Hepatocyte (in vitro differentiated cells): ENCODE data around the gene TBC1D21. TPM values are rescaled to one million over a fixed set of nuclear protein-coding genes. Genes with fewer than 3 reads are reported as not detected.

Source experiments
- DNase-seq: peaks from one replicate; pipeline ENCODE4 v3.0.0-alpha.2; 2016; ENCODE audit warnings: low spot score
- H2AFZ ChIP-seq: fragments of 200-600 bp; sonication (generic); 2 replicates; pipeline ENCODE4 v1.6.0; 2016; ENCODE audit warnings: antibody characterized with exemption, mild to moderate bottlenecking
- H3K27ac ChIP-seq: fragments of 200-600 bp; sonication (generic); 2 replicates; pipeline ENCODE4 v1.5.1; 2016; ENCODE audit warnings: mild to moderate bottlenecking
- H3K27me3 ChIP-seq: fragments of 200-600 bp; sonication (generic); 2 replicates; pipeline ENCODE4 v1.6.1; 2016
- H3K36me3 ChIP-seq: fragments of 200-600 bp; sonication (generic); replicated peaks from 2 replicates; pipeline ENCODE4 v1.5.1; 2016; ENCODE audit warnings: low read depth; ENCODE audit not compliant: insufficient read depth
- H3K4me1 ChIP-seq: fragments of 200-600 bp; sonication (generic); 2 replicates; pipeline ENCODE4 v1.5.1; 2016; ENCODE audit warnings: mild to moderate bottlenecking, moderate library complexity; ENCODE audit not compliant: insufficient read depth
- H3K4me2 ChIP-seq: fragments of 200-600 bp; sonication (generic); 2 replicates; pipeline ENCODE4 v1.6.0; 2016
- H3K4me3 ChIP-seq: fragments of 200-600 bp; sonication (generic); 2 replicates; pipeline ENCODE4 v1.5.1; 2016; ENCODE audit warnings: mild to moderate bottlenecking
- H3K79me2 ChIP-seq: fragments of 200-600 bp; sonication (generic); 2 replicates; pipeline ENCODE4 v1.6.0; 2017; ENCODE audit warnings: mild to moderate bottlenecking
- H3K9me2 ChIP-seq: fragments of 200-600 bp; sonication (generic); replicated peaks from 2 replicates; pipeline ENCODE4 v1.6.0; 2017; ENCODE audit warnings: mild to moderate bottlenecking; ENCODE audit not compliant: insufficient read depth
- H3K9me3 ChIP-seq: fragments of 200-600 bp; sonication (generic); 2 replicates; pipeline ENCODE4 v1.5.1; 2016; ENCODE audit warnings: low read depth, mild to moderate bottlenecking
- H4K20me1 ChIP-seq: fragments of 200-600 bp; sonication (generic); 2 replicates; pipeline ENCODE4 v1.6.0; 2016; ENCODE audit warnings: mild to moderate bottlenecking; ENCODE audit not compliant: insufficient read depth, poor library complexity, severe bottlenecking
- CTCF ChIP-seq: fragments of 200-600 bp; sonication (generic); IDR thresholded peaks from 2 replicates; pipeline ENCODE4 v1.5.1; 2016; ENCODE audit warnings: antibody characterized with exemption, mild to moderate bottlenecking; ENCODE audit not compliant: poor library complexity
- EZH2 ChIP-seq: fragments of 200-600 bp; sonication (generic); IDR thresholded peaks from 2 replicates; pipeline ENCODE4 v1.6.1; 2016; ENCODE audit warnings: antibody characterized with exemption, mild to moderate bottlenecking, borderline replicate concordance
- EZH2phosphoT487 ChIP-seq: fragments of 200-600 bp; sonication (generic); IDR thresholded peaks from one replicate; pipeline ENCODE4 v1.6.1; 2018; ENCODE audit warnings: antibody characterized with exemption, mild to moderate bottlenecking, low read depth, moderate library complexity; ENCODE audit not compliant: unreplicated experiment, severe bottlenecking
- WGBS: methylation state at CpG from one replicate; pipeline ENCODE4 v1.1.6; 2016; ENCODE audit warnings: low lambda C conversion rate; ENCODE audit errors: missing lambda C conversion rate; 5-methylcytosine and 5-hydroxymethylcytosine counted together
- polyA plus RNA-seq: library from polyadenylated mRNA; unstranded; fragments of >200 nt; fragmentation: Nextera tagmentation; extraction: Ambion mirVana; gene quantifications from 2 replicates; pipeline ENCODE4 v1.2.1, GENCODE V29; 2016
- total RNA-seq: library from RNA; depleted of rRNA; stranded (reverse); fragments of >200 nt; gene quantifications from 2 replicates; pipeline ENCODE4 v1.2.3, GENCODE V29; 2014

The TBC1D21 gene
- total and polyA plus RNA-seq, 2 experiments from 2014 or later, result not detected

- no peaks in the 10 kb centered on the region for H3K79me2 ChIP-seq
- H3K4me2 ChIP-seq, result no peak overlapping the region
- H3K36me3 ChIP-seq, result no peaks in the 10 kb centered on the region
- H4K20me1 ChIP-seq, result no peaks in the 10 kb centered on the region
- no peaks in the 10 kb centered on the region for H3K4me1 ChIP-seq
- WGBS, result 83% methylated on average over 10 of the region's 10 CpGs
- TF ChIP-seq CTCF, result no peak
- TF ChIP-seq EZH2phosphoT487, result no peak
- no peak for TF ChIP-seq EZH2
- no peaks in the 10 kb centered on the region for H3K9me2 ChIP-seq
- H3K27ac ChIP-seq, result no peak overlapping the region
- no peaks in the 10 kb centered on the region for H3K27me3 ChIP-seq
- no peaks in the 10 kb centered on the region for H3K9me3 ChIP-seq
- H3K4me3 ChIP-seq, result no peak overlapping the region
- peak; percentile 18 for DNase-seq
- H2AFZ ChIP-seq, result no peak overlapping the region
Observed at GRCh38 chr15:73882761-73883419, 9.5 kb downstream of the TBC1D21 start.

GRCh38 chr15:73884159-73884558 lies 10.8 kb downstream of the TBC1D21 start:
- H4K20me1 ChIP-seq, result no peaks in the 10 kb centered on the region
- H3K36me3 ChIP-seq, result no peaks in the 10 kb centered on the region
- no peak overlapping the region for H3K4me3 ChIP-seq
- no peak overlapping the region for H3K27ac ChIP-seq
- no peak overlapping the region for H3K4me2 ChIP-seq
- no peaks in the 10 kb centered on the region for H3K4me1 ChIP-seq
- H3K79me2 ChIP-seq, result no peaks in the 10 kb centered on the region
- WGBS, result 73% methylated on average over 3 of the region's 3 CpGs
- TF ChIP-seq EZH2 (no peak), CTCF (no peak), EZH2phosphoT487 (no peak)
- H3K27me3 ChIP-seq, result no peaks in the 10 kb centered on the region
- no peak overlapping the region for H2AFZ ChIP-seq
- no peaks in the 10 kb centered on the region for H3K9me3 ChIP-seq
- H3K9me2 ChIP-seq, result no peaks in the 10 kb centered on the region
- no peak for DNase-seq

- H3K4me2 ChIP-seq, result no peak overlapping the region
- H3K27ac ChIP-seq, result no peak overlapping the region
- no peaks in the 10 kb centered on the region for H4K20me1 ChIP-seq
- no peak overlapping the region for H2AFZ ChIP-seq
- TF ChIP-seq EZH2 (no peak), CTCF (no peak), EZH2phosphoT487 (no peak)
- no peaks in the 10 kb centered on the region for H3K79me2 ChIP-seq
- H3K27me3 ChIP-seq, result peaks cover 12% of the 10 kb centered on the region
- H3K4me1 ChIP-seq, result no peaks in the 10 kb centered on the region
- H3K4me3 ChIP-seq, result no peak overlapping the region
- no peaks in the 10 kb centered on the region for H3K9me3 ChIP-seq
- no peak for DNase-seq
- no peaks in the 10 kb centered on the region for H3K9me2 ChIP-seq
- no peaks in the 10 kb centered on the region for H3K36me3 ChIP-seq
- WGBS, result 92% methylated on average over 9 of the region's 9 CpGs
Observed at GRCh38 chr15:73885954-73886700, 12.8 kb downstream of the TBC1D21 start.
